Stimulated activated CD4-positive, alpha-beta T cell treated with anti-CD3 and anti-CD28 coated beads, Interleukin-15, amount 100 ng/mL, for 48 hours (primary cell): ENCODE data around the gene CREB5.
"Not testable (repeated sequence)": the region's sequence is repeated elsewhere in the genome, so short reads cannot be mapped to it uniquely, and the experiment has no call there.

Source experiments
- DNase-seq, 2 donors: peaks; one replicate each; pipeline ENCODE4 v3.0.0-alpha.2; 2020; ENCODE audit warnings: low read depth in 2 of 2

Gene CREB5

GRCh38 chr7:28776463-28777157 is 364.3 kb downstream of the CREB5 start:
- no peak for DNase-seq

DNA sequence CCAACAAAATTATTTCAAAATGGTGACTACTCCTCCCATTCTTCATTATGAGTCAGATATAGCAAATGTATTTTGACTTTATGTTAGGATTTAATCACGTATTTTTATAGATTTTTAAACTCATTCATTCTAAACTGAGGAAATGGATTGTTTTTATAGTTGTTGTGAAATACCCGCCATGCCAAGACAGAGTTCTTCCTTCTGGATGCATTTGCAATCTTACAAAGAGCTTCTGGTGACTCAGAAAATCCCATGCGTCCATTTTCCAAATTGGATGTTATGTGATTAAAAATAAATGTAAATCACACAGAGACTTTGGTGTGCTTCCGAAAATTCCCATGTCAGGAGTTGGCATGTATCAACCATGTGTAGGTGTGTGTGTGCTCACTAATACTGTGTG is 366.5 kb downstream of the CREB5 start:
- no peak for DNase-seq

DNA sequence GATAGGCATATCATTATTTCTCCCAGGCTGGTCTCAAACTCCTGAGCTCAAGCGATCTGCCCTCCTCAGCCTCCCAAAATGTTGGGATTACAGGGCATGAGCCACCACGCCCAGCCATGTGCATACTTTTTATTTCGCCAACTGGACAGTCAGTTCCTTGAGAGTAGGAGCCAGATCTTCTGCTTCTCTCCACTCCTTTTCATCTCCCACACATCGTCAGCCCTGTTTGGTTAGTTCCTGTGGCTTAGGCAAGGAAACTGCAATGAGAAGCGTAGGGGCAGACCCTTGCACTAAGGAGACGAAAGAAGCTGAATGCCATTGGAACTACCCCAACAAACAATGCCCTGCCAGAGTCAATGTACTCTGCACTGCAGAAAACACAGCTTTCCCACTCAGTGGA is 367.6 kb downstream of the CREB5 start:
- no peak for DNase-seq

DNA sequence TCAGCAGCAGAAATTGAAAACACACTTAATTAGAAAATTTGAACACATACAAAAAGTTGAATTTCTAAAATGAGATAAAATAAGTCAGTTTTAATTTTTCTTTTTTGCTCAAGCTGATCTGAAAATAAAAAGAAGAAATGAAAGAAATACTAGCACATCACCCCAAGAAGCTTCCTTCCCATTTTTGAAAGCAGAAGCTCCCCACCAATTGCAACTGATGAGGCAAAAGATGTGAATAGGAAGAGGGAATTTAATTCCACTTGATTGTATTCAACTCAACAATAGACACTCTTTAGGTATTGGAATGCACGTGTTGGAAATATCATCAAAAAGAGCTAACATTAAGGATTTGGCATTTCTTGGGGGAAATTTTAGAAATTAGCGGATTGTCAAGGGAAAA is 370.0 kb downstream of the CREB5 start:
- DNase-seq = no peak

- no peak for DNase-seq
Measured at GRCh38 chr7:28784171-28784902, 372.0 kb downstream of the CREB5 start.

DNA sequence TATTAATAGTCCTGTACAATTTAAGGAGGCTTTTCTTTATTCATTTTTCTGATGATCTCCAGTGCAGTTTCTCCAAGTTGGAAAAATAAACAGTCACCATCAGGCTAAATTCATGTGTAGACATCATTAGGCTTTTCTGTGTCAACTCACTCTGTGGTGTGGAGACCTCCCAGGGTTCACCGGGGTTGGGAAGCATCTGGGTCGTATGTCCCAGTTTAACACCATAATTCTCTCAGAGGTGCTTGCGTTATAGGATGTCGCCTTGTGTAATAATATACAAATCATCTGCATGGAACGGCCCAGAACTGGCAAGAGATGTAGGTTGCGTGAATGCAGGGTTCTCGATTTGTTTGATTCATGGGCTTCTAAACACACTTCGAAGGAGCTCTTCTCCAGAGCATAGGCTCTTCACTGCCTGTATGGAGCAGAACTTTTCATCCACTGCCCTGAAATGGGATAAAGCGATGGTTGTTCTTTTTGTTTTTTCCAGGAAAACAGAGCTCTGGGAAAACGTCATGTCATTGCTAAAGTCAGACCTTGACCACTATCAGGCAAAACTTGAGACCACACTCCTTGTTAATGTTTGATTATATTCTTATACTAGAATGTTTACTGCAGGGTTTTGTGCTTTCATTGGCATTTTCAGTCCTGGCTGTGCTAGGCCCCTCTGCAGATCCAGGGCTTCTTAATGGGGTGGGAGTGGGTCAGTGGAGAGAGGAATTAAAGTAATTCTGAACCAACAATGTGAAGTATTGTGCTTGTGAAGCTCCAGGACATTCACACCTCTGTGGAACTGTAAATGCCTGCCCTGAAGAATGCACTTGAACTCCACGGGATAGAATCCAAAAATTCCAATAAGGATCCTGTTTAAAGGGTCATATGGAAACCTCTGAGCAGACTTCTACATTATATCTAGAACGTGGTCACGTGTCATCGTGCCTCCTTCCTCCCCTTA is 373.0 kb downstream of the CREB5 start:
- no peak for DNase-seq

- not testable (repeated sequence) for DNase-seq
Measured at GRCh38 chr7:28786156-28786555, 373.8 kb downstream of the CREB5 start.

- no peak for DNase-seq
Measured at GRCh38 chr7:28787106-28787505, 374.8 kb downstream of the CREB5 start.

DNA sequence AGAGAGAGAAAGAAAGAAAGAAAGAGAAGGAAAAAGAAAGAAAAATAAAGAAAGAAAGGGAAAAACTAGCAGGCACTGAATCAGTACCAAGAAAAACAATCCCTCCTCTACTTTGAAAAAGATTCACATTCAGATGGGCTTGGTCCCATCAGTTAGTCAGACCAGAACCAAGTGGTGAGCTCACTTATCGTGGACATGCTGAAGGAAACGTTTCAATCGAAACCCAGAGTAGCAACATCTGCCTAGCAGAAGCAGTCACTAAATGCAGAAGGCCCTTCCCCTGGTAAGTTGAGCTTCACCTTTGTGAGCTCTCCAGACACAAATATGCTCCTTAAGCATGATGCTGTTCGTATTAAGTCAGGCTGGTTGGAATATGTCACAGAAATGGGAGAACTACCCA is 378.1 kb downstream of the CREB5 start:
- DNase-seq = no peak

DNA sequence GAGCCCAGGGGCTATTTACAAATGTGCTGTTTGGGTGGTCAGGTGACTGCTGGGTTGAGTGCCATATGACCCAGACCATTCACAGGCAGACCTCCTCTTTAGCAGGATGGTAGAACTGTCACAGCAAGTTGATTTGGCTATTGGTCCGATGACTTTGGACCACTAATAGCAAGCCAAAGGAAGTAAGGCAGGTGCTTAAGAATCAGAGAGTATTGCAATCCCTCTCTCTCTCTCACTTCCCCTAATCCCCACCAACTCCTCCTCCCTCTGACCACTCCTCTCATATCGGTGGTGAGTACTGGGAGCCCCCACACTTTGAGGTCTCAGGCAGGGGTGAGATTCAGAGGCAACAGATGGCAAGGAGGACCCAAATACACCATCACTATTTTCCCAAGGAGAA is 380.5 kb downstream of the CREB5 start:
- no peak for DNase-seq

DNA sequence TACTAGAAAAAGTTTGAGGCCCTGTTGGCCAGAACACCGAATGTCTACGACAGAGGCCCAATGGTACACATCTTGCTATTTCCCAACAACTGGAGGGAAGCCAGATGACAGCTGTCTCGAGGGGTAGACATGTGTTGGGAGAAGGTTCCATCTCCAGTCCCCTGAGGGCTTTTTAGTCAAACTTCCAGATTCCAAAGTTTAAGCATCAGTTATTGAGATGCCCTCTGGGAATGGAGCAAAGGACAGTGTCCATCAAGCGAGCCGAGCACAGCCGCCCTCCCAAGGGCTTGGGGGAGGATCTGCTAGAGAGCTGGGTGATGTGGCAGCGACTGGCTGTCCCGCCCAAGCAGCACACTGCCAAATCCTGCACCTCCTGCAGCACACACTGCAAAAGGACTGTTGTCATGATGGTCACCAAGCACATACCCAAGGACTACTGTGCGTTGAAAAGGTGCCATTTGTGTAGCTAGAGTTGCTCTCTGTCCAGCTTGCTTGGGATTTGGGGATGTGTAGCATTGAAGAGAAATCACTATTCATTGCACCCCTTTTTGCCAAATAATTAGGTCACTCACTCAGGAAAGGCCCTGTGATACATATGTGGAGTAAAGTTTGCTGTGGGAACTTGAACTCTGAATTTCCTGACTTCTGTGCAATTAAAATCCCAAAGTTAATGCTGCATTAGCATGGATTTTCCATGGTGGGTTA is 381.2 kb downstream of the CREB5 start:
- no peak for DNase-seq

DNA sequence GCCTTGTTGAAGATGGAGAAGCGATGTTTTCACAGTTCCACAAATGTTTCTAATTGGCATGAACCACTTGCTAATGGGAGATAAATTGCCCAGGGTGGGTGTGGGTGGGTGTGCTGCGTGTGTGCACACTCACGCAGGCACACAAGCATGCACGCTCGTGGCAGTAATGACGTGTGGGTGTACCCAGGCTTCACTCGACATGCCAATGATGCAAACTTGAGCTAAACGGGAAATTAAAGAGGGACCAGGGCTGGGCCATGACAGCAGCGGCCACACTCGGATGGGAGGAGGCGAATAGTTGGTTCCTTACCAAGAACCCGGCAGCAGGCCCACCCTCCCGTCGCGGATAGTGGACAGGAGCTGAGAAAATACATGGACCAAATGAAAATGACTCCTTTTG is 386.0 kb downstream of the CREB5 start:
- DNase-seq = no peak

GRCh38 chr7:28799619-28800018 is 387.3 kb downstream of the CREB5 start:
- no peak for DNase-seq

DNA sequence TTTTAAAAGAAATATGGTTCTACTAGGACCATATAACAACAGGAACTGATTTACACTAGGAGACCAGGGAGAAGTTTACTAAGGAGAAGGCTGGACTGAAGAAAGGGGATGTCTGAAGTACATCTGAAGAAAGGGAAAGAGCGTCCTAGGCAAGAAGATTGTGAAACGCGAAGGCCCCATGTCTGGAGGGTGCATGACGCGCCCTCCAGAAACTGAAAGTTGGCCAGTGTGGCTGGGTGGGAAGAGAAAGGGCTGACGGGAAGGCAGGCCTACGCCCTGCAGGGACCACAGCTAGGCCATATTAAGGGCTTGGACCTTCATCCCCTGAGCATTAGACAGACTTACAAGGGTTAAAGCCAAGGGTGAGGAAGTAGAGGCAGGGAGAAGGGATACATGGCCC is 387.8 kb downstream of the CREB5 start:
- no peak for DNase-seq

DNA sequence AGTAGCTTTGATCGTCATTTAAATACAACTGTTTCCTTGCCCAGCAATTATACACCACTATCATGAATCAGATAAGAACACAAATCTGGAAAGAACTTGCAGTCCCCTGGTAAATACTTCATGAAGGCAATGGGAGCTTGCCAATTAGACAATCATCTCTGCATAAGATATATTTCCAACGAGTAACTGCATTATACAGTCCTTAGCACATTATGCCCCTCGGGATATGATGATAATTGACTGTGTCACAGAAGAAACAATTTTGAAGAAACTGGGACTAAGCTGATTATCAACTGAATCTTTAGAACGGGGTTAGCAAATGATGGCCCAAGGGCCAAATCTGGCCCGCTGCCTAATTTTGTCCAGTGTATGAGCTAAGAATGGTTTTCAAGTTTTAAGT is 390.1 kb downstream of the CREB5 start:
- DNase-seq = no peak

DNA sequence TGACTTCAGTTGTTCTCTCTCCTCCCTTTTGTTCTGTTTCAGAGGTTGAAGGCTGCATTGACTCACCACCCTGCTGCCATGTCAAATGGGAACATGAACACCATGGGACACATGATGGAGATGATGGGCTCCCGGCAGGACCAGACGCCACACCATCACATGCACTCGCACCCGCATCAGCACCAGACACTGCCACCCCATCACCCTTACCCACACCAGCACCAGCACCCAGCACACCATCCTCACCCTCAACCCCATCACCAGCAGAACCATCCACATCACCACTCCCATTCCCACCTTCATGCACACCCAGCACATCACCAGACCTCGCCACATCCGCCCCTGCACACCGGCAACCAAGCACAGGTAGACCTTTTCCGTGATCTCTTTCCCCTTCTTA is 391.8 kb downstream of the CREB5 start:
- no peak for DNase-seq

DNA sequence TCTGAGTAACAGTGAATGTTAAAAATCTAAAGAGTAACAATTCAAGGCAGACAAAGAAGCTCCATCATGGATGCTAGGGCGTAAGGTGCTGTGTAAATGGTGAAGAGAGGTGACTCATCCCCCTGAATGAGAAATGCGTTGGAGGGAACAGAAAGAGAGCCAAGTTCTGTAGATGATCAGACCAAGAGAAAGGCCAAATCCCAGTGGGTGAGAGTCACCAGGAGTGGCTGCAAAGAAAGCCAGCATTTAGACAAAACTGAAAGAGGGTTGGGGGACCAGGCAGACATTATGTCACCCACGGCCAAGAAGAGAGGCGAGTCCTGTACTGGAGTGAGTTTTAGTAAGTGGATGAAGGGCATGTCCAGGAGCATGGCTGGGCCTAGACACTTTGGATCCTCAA is 392.7 kb downstream of the CREB5 start:
- no peak for DNase-seq

GRCh38 chr7:28806841-28807240 is 394.5 kb downstream of the CREB5 start:
- DNase-seq = no peak

- no peak for DNase-seq
Measured at GRCh38 chr7:28807396-28807994, 395.2 kb downstream of the CREB5 start.

GRCh38 chr7:28808796-28809533 is 396.6 kb downstream of the CREB5 start:
- no peak for DNase-seq

DNA sequence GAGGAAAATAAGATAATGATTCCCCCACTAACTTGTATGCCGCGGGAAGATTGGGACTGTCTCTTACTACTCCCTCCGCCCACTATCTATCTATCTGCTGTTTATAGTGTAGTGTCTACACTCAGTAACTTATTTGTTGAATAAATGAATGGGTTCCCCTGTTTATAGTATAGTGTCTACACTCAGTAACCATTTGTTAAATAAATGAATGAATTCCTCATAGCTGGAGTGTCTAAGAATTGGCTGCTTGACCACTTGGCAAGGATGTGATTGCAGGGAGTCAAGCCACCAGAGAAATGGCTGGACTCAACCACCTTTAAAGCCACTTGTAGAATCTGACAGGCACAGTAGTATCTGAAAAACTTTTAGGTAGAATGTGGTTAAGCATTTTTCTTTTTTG is 398.7 kb downstream of the CREB5 start:
- no peak for DNase-seq
